AG04449 (cell line): ENCODE data around the gene FILIP1L.

Experiments used
- CTCF ChIA-PET: fragments of 350-600 bp; formaldehyde crosslinking; extraction: SDS; loops from one replicate; lab custom pipeline; 2021; ENCODE audit warnings: antibody characterized with exemption; lab: Yijun Ruan, JAX
- POLR2A ChIA-PET: fragments of 400-600, 350-600 bp; formaldehyde crosslinking; extraction: SDS; loops from one replicate; lab custom pipeline; 2020; ENCODE audit warnings: antibody characterized with exemption, inconsistent platforms; lab: Yijun Ruan, JAX
- DNase-seq: peaks from one replicate; pipeline ENCODE4 v3.0.0-alpha.2; 2010; ENCODE audit warnings: low read depth, low spot score
- H3K4me3 ChIP-seq: 2 replicates; pipeline ENCODE4 v1.5.1; 2011; ENCODE audit warnings: low read depth, mild to moderate bottlenecking, control low read depth, low read length
- CTCF ChIP-seq: IDR thresholded peaks from one replicate; pipeline ENCODE4 v1.5.1; 2011; ENCODE audit warnings: mild to moderate bottlenecking, moderate library complexity, low read length, control low read depth, inconsistent platforms; ENCODE audit not compliant: insufficient read depth; ENCODE audit errors: missing control alignments

Gene FILIP1L

GRCh38 chr3:99874237-99875002 is 239.9 kb downstream of the FILIP1L start:
- no peak for TF ChIP-seq CTCF
- no peak for DNase-seq
- peak overlapping the region; percentile 79 for H3K4me3 ChIP-seq
- ChIA-PET POLR2A (no interaction called here), CTCF (interaction anchor here (0.8 kb wide), 1 partner anchor 17 kb away, joined by 3 read pairs; no protein-coding TSS in a partner anchor)

DNA sequence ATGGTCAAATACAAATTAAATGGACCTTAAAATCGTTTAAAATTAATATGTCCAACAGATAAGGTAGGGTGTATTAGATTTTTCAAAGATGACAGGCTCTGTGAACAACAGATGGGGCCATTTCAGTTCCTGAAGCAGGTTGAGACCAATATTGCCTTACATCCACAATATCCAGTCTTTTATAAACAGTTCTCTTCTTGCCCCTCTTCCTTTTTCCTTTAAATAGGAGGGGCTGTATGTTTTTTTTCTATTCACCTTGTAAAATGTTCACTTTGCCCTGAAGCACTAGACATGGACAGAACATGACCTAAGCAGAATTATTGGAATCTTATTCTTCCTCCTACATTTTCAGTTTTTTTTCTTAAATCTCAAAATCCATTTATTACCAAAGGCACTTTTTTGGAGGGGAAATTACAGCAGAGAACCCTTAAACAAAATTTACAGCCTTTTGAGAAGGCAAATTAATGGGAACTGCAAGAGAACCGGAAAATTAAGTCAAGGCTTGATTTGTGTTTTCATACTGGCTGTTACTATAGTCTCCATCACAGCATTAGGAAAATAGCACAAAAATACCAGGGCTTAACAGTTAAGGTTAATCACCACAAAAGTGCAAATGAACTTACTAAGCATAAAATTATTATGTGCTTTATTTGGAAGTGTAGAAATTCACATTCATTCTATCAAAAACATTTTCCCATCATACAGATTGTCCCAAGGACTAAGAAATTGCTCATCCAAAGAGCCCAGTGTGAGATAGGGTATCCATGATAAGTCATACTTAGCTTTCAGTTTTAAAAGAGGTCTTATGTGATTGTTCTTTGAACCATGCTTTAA is 240.8 kb downstream of the FILIP1L start:
- H3K4me3 ChIP-seq, result peak overlapping the region; percentile 79
- no peak for DNase-seq
- no peak for TF ChIP-seq CTCF
- ChIA-PET CTCF (interaction anchor here (0.8 kb wide), 1 partner anchor 18 kb away, joined by 3 read pairs; no protein-coding TSS in a partner anchor), POLR2A (no interaction called here)

DNA sequence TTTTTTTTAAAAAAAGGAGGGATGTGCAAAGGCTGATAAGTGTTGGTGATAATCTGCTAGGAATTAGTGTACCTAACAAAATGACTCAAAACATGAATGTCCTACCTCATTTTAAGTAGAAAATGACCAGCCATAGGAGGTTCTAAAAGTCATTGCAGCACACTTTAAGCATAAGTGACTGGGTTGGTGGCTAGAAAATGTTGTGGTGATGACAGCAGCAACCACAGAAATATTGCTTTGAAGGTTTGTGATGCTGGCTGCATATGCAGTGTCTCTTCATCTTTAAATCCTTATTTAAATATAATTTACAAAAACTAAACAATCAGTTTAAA is 241.4 kb downstream of the FILIP1L start:
- ChIA-PET CTCF (interaction anchor here (0.6 kb wide), 1 partner anchor 11 kb away, joined by 3 read pairs; no protein-coding TSS in a partner anchor), POLR2A (no interaction called here)
- no peak for TF ChIP-seq CTCF
- no peak for DNase-seq
- H3K4me3 ChIP-seq, result peak overlapping the region; percentile 79

DNA sequence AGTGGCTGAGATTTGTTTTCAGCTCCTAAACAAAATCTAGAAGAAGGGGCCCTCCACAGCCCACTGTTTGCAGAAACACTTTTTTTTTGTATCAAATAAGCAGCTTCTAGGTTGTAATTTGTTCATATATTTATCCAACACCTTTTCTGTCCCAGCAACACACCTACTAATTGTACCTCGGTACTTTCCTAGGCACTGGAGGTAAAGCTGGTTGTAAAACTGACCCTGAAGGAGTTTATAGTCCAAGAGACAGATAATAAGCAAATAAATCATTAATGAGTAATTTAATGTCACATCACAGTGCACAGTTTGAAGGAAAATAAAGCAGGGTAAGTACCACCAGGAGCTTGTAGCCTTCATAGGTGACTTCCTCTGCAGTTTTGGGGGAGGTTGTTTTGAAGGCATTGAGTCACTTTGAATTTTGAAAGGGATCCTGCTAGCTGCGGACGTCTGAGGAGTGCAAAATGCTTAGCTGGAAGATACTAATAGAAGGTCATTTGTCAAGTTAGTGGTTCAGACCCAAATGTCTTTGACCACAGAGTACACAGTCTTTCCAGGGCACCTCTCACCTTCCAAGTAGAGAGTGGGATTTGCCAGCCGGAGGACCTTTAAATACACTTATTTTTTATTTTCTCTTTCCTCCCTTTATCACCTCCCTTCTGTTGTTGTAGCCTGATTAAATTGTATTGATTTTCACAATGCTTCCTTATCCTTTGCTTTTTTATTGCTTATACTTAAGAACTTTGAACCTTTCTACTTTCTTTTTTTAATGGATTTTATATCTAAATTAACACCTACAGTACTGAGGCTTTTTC is 242.9 kb downstream of the FILIP1L start:
- TF ChIP-seq CTCF, result no peak
- ChIA-PET CTCF (interaction anchor here (0.6 to 1.6 kb wide), 5 partner anchors 12 to 382 kb away, joined by 3 to 5 read pairs (median 4); no protein-coding TSS in a partner anchor), POLR2A (interaction anchor here (0.6 to 1.1 kb wide), 3 partner anchors 12 to 389 kb away, joined by 3 to 6 read pairs (median 4); no protein-coding TSS in a partner anchor)
- no peak overlapping the region for H3K4me3 ChIP-seq
- DNase-seq, result no peak

DNA sequence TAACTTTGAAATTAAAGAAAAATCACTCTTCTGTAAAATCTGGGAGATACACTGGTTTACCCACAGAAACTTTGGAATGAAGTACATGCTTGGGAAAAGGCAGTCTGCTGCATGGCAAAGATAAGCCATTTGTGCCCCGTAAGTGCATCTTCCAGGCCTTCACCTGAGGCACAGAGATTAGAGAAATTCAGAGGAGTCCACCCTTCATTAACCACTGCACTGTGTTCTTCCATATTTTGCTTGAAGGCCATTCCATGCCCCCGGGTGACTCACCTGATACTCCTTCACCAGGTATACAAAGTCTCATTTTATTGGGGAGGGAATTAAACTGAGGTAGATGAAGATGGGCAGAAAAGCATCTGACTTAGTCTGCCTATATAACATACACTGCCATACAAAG is 243.6 kb downstream of the FILIP1L start:
- CTCF ChIA-PET, result interaction anchor here (0.9 to 1.6 kb wide), 6 partner anchors 10 to 386 kb away, joined by 3 to 6 read pairs (median 4); no protein-coding TSS in a partner anchor
- DNase-seq, result no peak
- POLR2A ChIA-PET, result interaction anchor here (1.0 kb wide), 1 partner anchor 170 kb away, joined by 6 read pairs; no protein-coding TSS in a partner anchor
- H3K4me3 ChIP-seq, result no peak overlapping the region
- TF ChIP-seq CTCF, result no peak
